DOHH2 (cell line): ENCODE results near the gene KCP.

Experiments
- H3F3A ChIP-seq: fragments of 200-600 bp; sonication (generic), shearing (Covaris generic); 2 replicates; pipeline ENCODE4 v1.6.0; 2016; ENCODE audit warnings: antibody characterized with exemption, mild to moderate bottlenecking; ENCODE audit not compliant: control insufficient read depth, insufficient read depth
- H3K27ac ChIP-seq: fragments of 200-600 bp; sonication (generic); 2 replicates; pipeline ENCODE4 v1.5.1; 2014; ENCODE audit warnings: low read depth, mild to moderate bottlenecking, low read length, moderate library complexity
- H3K27me3 ChIP-seq: fragments of 200-600 bp; sonication (generic); 2 replicates; pipeline ENCODE4 v1.6.1; 2014; ENCODE audit warnings: mild to moderate bottlenecking, low read length, mixed read lengths; ENCODE audit not compliant: control insufficient read depth
- H3K36me3 ChIP-seq: fragments of 200-600 bp; sonication (generic); 2 replicates; pipeline ENCODE4 v1.6.1; 2014; ENCODE audit warnings: mild to moderate bottlenecking, low read length, moderate library complexity, mixed read lengths; ENCODE audit not compliant: control insufficient read depth
- H3K4me1 ChIP-seq: fragments of 200-600 bp; sonication (generic); 2 replicates; pipeline ENCODE4 v1.6.1; 2014; ENCODE audit warnings: mild to moderate bottlenecking, low read length, mixed read lengths; ENCODE audit not compliant: control insufficient read depth
- H3K4me2 ChIP-seq: fragments of 200-600 bp; sonication (generic); 2 replicates; pipeline ENCODE4 v1.6.0; 2014; ENCODE audit warnings: mild to moderate bottlenecking, low read length, moderate library complexity
- H3K4me3 ChIP-seq: fragments of 200-600 bp; sonication (generic); 2 replicates; pipeline ENCODE4 v1.5.1; 2014; ENCODE audit warnings: mild to moderate bottlenecking, low read length, mixed read lengths
- H3K79me2 ChIP-seq: fragments of 200-600 bp; sonication (generic); 2 replicates; pipeline ENCODE4 v1.6.1; 2014; ENCODE audit warnings: mild to moderate bottlenecking, low read length, mixed read lengths; ENCODE audit not compliant: control insufficient read depth
- H3K9me2 ChIP-seq: fragments of 200-600 bp; sonication (generic); replicated peaks from 2 replicates; pipeline ENCODE4 v1.6.1; 2014; ENCODE audit warnings: mild to moderate bottlenecking, low read length, mixed read lengths; ENCODE audit not compliant: control insufficient read depth
- H3K9me3 ChIP-seq: fragments of 200-600 bp; sonication (generic); 2 replicates; pipeline ENCODE4 v1.6.1; 2014; ENCODE audit warnings: antibody characterized with exemption, low read length, mixed read lengths; ENCODE audit not compliant: control insufficient read depth, insufficient read depth
- H4K20me1 ChIP-seq: fragments of 200-600 bp; sonication (generic); 2 replicates; pipeline ENCODE4 v1.6.0; 2014; ENCODE audit warnings: low read depth, mild to moderate bottlenecking, antibody characterized with exemption, low read length, moderate library complexity; ENCODE audit not compliant: control insufficient read depth, insufficient read depth
- CTCF ChIP-seq: fragments of 200-600 bp; sonication (generic); IDR thresholded peaks from one replicate; pipeline ENCODE4 v1.5.1; 2014; ENCODE audit warnings: antibody characterized with exemption, mild to moderate bottlenecking, low read depth, low read length; ENCODE audit not compliant: poor library complexity, severe bottlenecking
- EZH2phosphoT487 ChIP-seq: fragments of 200-600 bp; sonication (generic); IDR thresholded peaks from 2 replicates; pipeline ENCODE4 v1.6.1; 2017; ENCODE audit warnings: borderline replicate concordance, mild to moderate bottlenecking, antibody characterized with exemption, low read length, moderate library complexity, mixed read lengths

Gene KCP

GRCh38 chr7:128892521-128893250 is 17.8 kb downstream of the KCP start:
- Histone ChIP-seq H3K36me3 (no peaks in the 10 kb centered on the region), H3K27me3 (peaks cover 41% of the 10 kb centered on the region), H3K27ac (no peak overlapping the region), H4K20me1 (no peaks in the 10 kb centered on the region), H3K4me3 (no peak overlapping the region), H3K4me2 (no peak overlapping the region), H3K9me3 (0 out of 2 replicates have a peak, but pooled peaks cover 2% of the 10 kb centered on the region), H3K4me1 (no peaks in the 10 kb centered on the region; the same call in 1 of the 2 replicates), H3K9me2 (no peaks in the 10 kb centered on the region), H3F3A (peaks cover 4% of the 10 kb centered on the region; the same call in 1 of the 2 replicates), H3K79me2 (no peaks in the 10 kb centered on the region)
- TF ChIP-seq EZH2phosphoT487 (no peak), CTCF (no peak)

- H3K79me2 ChIP-seq: no peaks in the 10 kb centered on the region
- H3K9me2 ChIP-seq: no peaks in the 10 kb centered on the region
- 0 out of 2 replicates have a peak, but pooled peaks cover 3% of the 10 kb centered on the region for H3K9me3 ChIP-seq
- H4K20me1 ChIP-seq: no peaks in the 10 kb centered on the region
- peaks cover 38% of the 10 kb centered on the region for H3K27me3 ChIP-seq
- H3K4me1 ChIP-seq: no peaks in the 10 kb centered on the region; the same call in 1 of the 2 replicates
- TF ChIP-seq CTCF (no peak), EZH2phosphoT487 (no peak; the same call in 1 of the 2 replicates)
- no peak overlapping the region for H3K27ac ChIP-seq
- H3K36me3 ChIP-seq: no peaks in the 10 kb centered on the region
- H3F3A ChIP-seq: peaks cover 4% of the 10 kb centered on the region; the same call in 1 of the 2 replicates
- no peak overlapping the region for H3K4me3 ChIP-seq
- no peak overlapping the region for H3K4me2 ChIP-seq
Observed at GRCh38 chr7:128891942-128892269, 18.6 kb downstream of the KCP start.

GRCh38 chr7:128891110-128891941 is 19.2 kb downstream of the KCP start:
- Histone ChIP-seq H3K27me3 (peaks cover 38% of the 10 kb centered on the region), H3K9me2 (no peaks in the 10 kb centered on the region), H3K27ac (no peak overlapping the region), H3K4me2 (0 out of 2 replicates have a peak overlapping the region, but pooled peaks have one; percentile 22), H3K79me2 (no peaks in the 10 kb centered on the region), H3K4me1 (no peaks in the 10 kb centered on the region; the same call in 1 of the 2 replicates), H3K4me3 (no peak overlapping the region), H3K9me3 (0 out of 2 replicates have a peak, but pooled peaks cover 3% of the 10 kb centered on the region), H4K20me1 (no peaks in the 10 kb centered on the region), H3K36me3 (no peaks in the 10 kb centered on the region), H3F3A (peaks cover 4% of the 10 kb centered on the region; the same call in 1 of the 2 replicates)
- TF ChIP-seq CTCF: no peak
- TF ChIP-seq EZH2phosphoT487: peak; percentile 76; the same call in 1 of the 2 replicates
